Measurements from ENCODE around the gene HMMR. TPM values are rescaled to one million over a fixed set of nuclear protein-coding genes. Genes with fewer than 3 reads are reported as not detected.

Gene HMMR, protein sequence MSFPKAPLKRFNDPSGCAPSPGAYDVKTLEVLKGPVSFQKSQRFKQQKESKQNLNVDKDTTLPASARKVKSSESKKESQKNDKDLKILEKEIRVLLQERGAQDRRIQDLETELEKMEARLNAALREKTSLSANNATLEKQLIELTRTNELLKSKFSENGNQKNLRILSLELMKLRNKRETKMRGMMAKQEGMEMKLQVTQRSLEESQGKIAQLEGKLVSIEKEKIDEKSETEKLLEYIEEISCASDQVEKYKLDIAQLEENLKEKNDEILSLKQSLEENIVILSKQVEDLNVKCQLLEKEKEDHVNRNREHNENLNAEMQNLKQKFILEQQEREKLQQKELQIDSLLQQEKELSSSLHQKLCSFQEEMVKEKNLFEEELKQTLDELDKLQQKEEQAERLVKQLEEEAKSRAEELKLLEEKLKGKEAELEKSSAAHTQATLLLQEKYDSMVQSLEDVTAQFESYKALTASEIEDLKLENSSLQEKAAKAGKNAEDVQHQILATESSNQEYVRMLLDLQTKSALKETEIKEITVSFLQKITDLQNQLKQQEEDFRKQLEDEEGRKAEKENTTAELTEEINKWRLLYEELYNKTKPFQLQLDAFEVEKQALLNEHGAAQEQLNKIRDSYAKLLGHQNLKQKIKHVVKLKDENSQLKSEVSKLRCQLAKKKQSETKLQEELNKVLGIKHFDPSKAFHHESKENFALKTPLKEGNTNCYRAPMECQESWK
- total RNA-seq (2022; extraction: Qiagen RNA extraction), result 22.8 to 33.6 TPM (median 27.5 TPM) in 5 replicates

DNA sequence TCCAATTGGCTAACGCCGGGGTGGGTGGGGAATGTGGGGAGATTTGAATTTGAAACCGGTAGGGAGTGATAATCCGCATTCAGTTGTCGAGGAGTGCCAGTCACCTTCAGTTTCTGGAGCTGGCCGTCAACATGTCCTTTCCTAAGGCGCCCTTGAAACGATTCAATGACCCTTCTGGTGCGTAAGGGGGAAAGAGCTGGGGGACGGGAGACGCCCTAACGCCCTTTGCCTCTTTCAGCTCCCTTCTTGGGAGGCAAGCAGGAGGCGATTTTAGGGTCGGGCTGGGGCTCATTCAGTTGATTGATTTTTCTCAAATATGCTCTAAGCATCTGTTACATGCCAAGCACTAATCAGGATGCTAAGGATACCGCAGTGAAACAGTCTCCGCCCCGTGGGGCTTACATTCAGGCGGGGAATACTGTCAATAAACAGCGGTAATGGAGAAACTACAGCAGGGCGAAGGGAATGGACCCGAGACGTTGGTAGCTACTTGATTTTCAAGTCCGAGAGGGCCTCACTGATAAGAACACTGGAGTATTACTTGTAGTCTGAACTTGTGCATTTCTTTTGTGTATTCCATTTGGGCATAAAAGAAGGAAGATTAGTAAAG lies at the start of gene HMMR:
HMMR (plus strand) TSS at position 71 of the 610 bp plus-strand sequence; CDS start at position 132, 61 bp downstream.

DNA sequence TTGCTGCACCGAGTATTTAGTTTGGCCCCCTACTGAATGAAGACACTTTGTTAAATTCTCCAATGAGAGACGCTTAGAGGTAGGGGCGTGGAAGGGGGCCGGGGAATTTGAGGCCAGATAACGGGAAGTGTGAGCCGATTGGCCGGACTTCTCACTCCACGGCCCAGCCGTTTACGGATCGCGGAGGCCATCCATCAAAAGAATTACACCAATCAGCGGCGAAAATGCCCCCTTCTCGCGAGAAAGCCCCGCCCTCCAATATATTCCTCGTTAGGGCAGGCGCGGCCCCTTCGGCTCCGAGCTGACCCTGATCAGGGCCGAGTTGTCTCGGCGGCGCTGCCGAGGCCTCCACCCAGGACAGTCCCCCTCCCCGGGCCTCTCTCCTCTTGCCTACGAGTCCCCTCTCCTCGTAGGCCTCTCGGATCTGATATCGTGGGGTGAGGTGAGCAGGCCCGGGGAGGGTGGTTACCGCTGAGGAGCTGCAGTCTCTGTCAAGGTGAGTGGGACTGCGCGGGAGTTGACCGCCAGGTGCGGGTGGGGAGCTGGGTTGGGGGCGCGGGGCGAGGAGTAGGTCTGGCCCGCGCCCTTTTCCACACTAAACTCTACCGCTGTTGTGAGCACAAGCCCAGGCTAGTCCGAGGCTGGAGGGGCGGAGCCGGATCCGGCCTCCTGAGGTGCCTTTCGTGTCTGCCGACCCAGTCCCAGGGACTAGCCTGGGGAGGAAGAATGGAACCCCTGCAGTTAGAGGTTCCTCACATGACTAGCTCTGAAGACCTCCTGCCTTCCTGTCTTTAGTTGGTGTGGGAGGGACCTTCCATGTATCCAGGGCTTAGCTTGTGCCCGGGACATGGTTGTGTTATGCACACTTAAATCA lies 22.9 kb upstream of the HMMR start, which contains the start of gene CCNG1:
CCNG1 (plus strand) TSS at position 287 of the 874 bp plus-strand sequence. CDS start 1,662 bp downstream, outside the sequence.

DNA sequence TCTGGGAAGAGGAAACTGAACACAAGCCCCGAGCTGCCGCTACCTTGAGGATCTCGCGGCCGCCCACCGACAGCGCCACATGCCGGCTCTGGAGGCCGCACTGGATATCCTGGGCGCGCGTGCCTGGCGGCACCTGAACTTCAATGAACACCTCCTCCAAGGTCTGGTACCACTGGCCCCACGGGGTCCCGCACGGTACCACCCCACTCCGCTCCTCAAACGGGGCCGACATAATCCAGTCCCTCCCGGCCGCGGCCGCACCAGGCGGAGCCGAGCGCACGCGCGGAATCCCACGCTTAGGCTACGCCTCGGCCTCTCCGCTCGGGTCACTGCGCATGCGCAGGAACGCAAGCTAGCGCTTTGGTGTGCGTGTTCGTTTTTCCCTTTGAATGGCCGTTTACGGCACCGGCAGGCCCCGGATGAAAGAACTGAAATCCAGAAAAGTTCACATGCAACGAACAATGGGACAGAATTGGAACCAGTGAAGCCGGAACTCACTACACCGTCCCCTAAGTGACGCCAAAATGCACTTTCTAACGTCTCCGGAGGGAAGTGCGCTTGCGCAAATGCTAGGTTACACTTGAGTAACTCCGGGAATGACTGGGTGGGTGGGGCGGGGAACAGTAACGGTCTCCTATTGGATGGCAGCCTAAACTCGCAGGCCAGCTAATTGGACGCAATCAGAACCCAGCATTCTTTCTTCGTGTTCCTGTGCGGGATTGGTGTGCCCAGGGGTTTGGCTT lies 442 bp upstream of the HMMR start, which contains the start of gene NUDCD2:
NUDCD2 (minus strand) TSS at position 284 of the 743 bp plus-strand sequence; CDS start at position 232, 52 bp downstream.

DNA sequence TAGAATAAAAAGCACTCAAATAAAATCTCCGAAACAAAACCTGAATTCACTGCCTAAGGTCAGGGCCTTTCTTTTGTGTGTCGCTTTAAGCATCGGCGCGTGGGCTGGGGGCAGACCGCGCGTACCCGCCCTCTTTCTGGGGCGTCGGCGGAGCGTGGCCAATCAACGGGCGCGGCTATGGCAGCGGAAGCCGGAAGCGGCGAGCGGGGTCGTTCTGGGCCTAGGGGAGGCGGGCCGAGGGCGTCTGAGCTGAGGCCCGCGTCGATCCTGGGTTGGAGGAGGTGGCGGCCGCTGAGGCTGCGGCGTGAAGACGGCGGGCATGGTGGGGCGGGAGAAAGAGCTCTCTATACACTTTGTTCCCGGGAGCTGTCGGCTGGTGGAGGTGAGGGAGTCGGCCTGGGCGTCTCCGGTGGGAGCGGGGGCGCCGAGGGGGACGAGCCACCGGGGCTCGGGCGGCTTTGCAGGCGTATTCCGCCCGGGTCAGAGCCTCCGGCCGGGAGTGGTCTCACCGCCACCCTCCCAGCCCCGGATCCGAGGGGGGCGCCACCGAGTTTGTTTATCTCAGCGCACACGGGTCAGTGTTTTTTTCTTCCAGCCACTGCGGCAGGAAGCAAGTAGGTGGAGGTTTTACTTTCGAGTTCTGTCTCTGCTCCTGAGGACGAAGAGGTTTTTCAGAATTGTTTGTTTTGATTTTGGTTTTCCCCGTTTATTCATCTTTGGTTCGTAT lies 45.1 kb downstream of the HMMR start, which contains the start of gene MAT2B:
MAT2B (plus strand) TSS at position 252 of the 727 bp plus-strand sequence; CDS start at position 320, 68 bp downstream.

Other genes with a start within 250 kb of the HMMR start
- 56.2 to 64.4 TPM (median 61.2 TPM) in 5 replicates for gene CCNG1, start 23.0 kb upstream of the HMMR start, total RNA-seq (2022; extraction: Qiagen RNA extraction)
- 31.6 to 38.6 TPM (median 35.0 TPM) in 5 replicates for gene NUDCD2, start 530 bp upstream of the HMMR start, total RNA-seq (2022; extraction: Qiagen RNA extraction)
- 43.4 to 51.2 TPM (median 47.9 TPM) in 5 replicates for gene MAT2B, start 45.0 kb downstream of the HMMR start, total RNA-seq (2022; extraction: Qiagen RNA extraction)

Measured in A549 treated with CORT108297 at 1 μM for 4 hours (cell line).